Hematopoietic multipotent progenitor cell treated with erythropoietin and hydrocortisone succinate and interleukin-3 and kit ligand, for 17 days (in vitro differentiated cells): ENCODE results near the gene ZNF622.
"Not testable (repeated sequence)": the region's sequence is repeated elsewhere in the genome, so short reads cannot be mapped to it uniquely, and the experiment has no call there.

Source experiments
- DNase-seq: peaks from one replicate; pipeline ENCODE4 v3.0.0-alpha.2; 2015; ENCODE audit warnings: low spot score

ZNF622 gene

DNA sequence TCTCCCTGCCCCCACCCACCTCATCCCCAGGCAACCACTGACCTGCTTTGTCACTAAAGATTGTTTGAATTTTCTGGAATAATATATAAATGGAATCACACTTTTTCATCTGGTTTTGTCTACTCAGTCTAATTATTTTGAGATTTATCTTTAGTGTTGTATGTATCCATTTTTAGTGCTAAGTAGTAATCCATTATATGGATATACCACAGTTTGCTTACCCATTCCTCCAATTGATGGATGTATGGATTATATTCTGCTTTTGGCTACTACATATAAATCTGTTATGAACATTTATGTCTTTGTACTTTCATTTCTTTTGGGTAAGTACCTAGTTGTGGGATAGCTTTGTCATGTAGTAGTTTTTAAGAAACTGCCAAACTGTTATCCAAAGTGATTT is 14.5 kb upstream of the ZNF622 start:
- DNase-seq = no peak

DNA sequence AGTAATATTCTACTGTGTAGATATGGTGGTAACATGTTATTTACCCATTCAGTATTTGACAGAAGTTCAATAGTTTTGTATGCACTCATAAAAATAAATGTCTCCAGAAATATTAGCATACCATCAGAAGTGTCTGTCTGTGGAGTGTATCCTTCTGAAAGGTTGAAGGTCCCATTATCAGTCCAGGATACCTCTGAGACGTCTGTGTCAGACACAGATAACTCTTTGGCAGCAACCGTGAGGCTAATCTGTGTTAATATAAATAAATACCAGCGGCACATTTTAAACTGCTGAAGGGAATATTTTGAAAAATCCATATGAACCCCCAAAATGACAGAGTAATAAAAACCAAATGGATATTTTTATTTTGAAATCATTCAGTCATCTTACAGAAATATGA is 11.9 kb upstream of the ZNF622 start:
- DNase-seq = peak; percentile 21

DNA sequence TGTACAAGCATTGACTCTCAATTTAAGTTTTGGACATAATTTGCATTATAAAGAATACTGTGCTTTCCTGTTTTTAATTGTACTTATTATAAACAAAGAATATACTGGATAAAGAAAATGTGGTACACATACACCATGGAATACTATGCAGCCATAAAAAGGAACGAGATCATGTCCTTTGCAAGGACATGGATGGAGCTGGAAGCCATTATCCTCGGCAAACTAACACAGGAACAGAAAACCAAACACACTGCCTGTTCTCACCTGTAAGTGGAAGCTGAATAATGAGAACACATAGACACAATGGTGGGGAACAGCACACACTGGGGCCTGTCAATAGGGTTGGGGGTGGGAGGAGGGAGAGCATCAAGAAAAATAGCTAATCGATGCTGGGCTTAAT is 10.8 kb upstream of the ZNF622 start:
- not testable (repeated sequence) for DNase-seq

DNA sequence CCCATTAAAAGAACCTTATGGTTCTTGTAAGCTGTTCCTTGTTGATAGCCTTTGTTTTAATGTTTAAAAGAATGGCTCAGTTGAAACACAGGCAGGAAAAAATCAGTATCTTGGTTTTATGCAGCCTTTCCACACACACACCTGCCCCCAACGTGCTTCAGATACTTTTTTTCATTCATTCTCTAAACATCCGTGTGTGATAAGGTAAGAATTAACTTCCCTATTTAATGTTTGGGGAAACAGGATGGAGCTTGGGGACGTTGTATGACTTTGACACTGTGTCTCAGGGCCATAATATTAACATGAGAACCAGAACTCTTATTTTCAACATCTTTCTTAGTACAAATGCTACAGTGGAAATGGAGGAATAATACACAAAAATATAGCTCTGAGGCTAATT is 5.8 kb upstream of the ZNF622 start:
- DNase-seq = no peak

DNA sequence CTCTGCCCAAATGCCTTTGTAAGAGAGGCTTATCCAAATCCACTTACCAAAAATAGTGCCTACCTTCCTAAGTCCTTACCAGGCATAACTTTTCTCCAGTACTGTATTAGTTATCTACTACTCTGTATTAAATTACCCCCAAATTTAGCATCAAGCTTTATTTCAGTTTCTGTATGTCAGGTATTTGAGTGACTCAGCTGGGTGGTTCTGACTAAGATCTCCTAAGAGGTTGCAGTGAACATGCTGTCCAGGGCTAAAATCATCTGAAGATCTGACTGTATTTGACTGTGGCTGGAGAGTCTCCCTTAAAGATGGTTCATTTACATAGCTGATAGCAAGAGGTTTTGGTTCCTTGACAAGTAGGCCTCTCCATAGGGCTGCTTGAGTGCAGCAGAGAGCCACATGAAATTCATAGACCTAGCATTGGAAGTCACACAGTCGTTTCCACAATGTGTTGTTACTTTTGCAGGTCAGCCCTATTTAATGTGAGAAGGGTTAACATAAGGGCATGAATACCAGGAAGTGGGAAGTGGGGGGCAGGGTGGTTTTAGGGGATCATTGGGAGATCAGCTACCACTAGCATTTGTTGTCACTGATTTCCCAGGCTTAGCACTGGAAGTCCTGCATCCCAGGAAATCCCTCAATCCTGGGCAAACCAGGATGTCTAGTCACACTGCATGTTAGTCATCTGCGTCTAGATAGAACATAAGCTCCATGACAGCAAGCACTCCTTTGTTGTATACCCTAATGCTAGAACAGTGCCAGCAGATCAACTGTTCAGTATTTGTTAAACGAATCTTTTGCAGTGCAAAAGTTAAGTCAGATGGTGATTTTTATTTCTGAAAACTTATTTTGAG is 2.0 kb upstream of the ZNF622 start:
- DNase-seq = peak; percentile 27

DNA sequence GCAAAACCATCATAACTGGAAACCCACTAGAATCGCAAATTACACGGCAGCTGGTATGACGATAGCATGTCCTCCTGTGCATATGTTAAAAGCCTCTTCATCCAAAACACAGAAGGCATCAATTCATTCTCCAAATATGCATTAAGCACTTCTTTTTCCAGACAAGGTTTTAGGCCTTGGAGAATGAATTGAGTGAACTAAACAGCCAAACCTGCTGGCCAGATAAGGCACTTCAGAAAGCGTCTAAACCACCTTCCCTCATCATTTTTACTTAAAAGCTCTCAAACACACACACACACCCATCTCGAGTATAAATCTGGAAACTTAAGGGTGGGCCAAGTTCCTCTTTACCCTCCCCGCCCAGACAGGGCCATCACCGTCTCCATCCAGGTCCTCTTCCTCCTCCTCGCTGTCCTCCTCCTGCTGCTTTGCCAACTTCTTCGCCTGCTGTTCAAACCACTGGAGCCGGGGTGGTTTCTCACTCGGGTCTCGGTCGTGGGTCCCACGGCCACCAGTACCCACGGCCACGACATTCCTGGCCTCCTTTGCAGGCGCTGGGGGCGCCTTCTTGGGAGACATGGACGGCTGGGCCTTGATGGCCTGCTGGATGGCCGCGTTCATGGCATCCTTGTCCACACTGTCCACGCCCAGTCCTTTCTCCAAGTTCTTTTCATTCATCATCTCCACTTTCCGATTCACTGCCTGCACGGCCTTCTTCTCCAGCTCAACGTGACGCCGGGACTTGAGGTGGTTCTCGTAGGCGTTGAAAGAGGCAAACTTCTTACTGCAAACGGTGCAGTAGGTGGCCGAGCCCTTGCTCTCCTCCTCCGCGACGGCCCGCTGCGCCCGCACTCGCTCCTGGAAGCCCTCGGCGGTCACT is 696 bp downstream of the ZNF622 start:
- DNase-seq = peak; percentile 31

DNA sequence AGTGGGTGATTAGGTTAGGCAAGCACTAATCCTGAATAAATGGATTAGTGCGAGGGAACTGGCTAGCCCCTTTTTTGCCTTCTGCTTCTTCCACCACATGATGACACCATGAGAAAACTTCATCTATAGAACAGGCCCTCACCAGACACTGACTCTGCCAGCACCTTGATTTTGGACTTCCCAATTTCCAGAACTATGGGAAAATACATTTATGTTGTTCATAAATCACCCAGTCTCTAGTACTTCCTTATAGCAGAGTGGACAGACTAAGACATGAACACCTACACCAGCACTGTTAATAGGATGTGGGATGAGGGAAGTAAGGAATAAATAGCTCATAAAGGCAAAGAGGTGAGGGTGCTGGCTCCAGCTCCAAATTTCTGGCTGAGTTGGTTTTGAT is 1.4 kb downstream of the ZNF622 start:
- DNase-seq = no peak

DNA sequence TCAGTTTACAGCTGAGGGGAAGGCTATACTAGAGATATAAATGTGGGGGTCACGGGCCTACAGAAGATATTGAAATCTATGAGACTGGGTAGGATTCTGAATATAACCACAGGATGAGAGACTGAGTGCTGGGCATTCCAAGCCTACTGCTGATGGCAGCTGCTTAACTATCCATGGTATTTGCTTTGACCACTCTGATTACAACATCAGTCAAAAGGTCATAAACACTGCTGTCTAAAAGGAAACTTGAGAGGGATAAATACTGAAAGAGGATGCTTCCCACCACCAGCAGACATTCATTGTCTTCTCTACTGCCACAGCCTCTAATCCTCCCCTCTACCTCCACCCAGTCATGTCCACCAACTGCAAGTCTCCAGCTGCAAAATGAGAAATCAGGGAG is 3.8 kb downstream of the ZNF622 start:
- no peak for DNase-seq

DNA sequence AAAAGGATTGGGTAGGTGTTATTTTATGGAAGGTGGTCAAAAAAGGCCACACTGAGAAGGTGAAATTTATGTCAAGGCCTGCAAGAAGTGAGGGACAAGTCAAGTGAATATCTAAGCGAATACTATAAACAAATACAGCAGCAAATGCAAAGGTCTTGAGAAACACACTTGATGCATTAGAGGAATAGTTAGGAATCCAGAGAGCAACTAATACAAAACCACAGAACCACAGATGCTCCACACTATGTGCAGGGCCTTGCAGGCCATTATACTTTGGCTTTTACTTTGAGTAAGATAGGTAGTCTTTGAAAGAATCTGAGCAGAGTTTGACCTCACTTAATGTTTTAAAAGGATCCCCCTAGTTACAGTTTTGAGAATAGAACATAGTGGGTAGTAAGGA is 4.6 kb downstream of the ZNF622 start:
- DNase-seq = no peak

DNA sequence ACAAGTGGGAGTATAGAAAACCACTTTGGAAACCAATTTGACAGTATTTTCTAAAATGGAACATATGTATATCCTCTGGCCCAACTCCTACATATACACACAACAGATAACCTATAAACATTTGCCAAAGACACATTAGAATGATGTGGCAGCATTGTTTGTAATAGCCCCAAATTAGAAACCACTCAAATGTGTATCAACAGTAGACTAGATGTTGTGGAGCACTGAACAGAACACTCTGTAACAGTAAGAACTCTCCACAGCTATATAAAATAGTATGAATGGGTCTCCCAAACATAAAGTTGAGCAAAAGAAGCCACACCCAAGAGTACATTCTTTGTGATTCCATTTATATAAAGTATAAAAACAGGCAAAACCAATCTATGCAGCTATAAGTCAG is 6.1 kb downstream of the ZNF622 start:
- no peak for DNase-seq

DNA sequence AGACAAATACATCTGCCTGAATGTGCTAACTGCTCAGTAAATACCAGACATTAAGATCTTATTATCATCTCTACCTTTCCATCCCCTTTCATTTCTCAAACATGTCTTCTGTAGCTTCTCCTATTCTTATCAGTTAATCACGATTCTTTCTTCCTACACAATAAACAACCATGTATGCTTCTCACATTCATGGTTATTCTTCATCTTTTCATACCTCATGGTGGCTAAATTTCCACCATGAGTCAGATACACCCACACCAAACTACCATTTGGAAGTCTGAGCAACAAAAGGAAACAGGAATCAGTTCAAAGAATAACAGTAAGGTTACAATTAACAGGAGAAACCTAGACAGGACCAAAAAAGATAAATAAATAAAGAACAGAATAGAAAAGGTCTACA is 7.7 kb downstream of the ZNF622 start:
- DNase-seq = no peak

DNA sequence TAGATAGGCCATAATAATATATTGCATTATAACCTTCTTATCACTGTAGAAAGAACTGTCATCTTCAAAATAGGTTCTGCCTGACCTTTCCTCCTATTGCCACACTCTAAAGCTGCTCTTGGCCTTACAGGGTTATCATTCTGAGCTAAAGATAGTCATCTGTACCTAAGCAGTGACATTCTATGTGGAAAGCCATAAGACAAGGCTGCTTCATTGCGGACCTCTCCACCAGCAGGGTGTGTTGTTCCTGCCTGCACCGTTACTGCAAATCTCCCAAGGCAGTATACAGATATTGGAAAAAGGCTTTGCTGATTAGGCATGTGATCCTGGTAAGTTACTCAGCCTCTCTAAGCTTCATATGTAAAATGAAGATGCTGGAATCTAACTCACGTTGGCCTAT is 8.1 kb downstream of the ZNF622 start:
- no peak for DNase-seq

DNA sequence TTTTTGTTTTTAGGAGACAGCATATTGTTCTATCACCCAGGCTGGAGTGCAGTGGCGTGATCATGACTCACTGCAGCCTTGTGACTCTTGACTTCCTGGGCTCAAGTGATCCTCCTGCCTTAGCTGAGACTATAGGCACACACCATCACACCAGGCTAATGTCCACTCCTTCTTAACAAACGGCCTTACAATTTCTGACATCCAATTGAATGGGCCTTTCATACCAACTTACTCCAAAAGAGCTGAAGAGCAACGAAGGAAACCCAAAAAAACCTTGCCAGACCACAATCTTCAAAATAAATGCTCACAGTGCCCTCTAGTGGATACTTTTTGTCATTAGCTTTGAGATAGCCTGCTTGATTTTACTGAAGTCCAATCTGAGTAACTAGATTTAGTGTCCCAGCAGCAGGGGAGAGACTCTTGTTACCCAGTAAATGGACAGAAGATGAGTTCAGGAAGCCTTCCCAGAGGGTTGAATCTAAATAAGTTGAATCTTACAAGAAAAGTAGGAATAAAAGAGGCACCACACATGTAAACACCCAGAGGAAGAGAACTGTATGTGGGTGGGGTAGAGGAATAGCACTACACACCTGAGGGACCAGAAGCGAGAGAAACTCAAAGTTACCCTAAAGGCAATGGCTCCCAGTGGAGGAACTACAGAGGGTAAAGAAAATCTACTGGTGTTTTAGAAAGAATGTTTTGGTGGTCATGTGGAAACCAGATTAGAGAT is 9.3 kb downstream of the ZNF622 start:
- DNase-seq = peak; percentile 82

DNA sequence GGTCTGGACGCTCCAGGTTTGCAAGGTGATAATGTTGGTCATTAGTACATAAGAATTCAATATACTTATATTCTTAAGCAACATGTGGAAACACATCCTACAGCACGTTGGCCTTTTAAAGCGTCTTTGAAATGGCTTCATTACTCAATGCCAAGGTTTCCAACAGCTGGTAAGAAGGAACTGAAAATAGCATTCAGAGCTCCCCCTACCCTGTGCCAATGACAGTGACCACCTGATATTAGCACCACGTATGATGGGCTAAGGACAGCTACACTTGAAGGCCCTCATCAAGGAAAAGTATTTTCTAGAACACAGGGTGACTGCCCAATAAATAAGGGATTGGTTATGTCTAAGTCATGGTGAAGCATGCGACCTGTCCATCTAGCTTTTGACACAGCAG is 9.9 kb downstream of the ZNF622 start:
- DNase-seq = no peak

DNA sequence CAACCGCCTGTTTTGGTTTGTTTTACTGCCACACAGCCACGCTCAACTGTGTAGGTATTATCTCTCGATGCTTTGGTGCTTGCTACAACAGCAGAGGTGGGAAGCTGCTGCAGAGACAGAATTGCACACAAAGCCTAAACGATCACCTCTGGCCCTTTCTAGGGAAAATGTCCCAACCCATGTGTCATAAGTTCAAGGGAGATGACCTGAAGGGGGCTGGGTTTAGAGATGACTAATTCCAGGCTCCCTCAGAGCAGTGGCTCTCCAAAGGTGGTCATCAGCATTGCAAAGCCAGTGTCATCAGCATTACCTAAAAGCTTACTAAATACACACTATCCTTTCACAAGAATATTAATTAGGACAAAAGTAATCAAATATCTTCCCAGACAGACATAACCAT is 10.9 kb downstream of the ZNF622 start:
- no peak for DNase-seq

DNA sequence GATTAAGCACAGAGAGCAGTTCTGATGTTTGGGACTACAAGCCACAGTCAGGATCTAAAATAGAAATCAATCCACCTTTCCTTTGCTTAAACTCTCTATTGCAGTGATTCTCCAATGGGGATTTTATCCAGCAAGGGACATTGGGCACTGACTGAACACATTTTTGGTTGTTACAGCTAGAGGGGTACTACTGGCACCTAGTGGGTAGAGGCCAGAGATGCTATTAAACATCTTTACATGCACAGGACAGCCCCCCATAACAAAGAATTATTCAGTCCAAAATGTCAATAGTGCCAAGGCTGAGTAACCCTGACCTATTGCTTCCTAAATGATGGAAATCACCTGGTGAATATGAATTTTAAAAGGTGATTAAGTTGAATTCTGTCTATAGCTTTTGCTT is 12.0 kb downstream of the ZNF622 start:
- no peak for DNase-seq

DNA sequence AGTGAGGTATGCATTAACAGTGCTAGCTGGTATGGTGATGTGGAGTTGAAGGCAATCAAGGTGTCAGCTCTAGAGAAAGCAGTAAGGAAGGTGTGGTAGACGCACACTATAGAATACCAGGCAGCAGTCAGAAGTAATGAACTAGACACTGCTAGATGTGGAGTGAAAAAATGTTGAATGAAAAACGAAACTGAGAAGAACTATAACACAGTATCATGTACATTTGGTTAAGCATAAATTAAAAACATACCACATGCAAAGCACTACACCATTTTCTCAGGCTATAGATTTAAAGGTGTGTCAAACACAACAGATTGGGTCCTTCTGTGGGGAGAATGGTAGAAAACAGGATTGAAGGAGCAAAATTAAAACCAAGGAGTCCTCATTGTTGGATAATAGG is 15.4 kb downstream of the ZNF622 start:
- no peak for DNase-seq

DNA sequence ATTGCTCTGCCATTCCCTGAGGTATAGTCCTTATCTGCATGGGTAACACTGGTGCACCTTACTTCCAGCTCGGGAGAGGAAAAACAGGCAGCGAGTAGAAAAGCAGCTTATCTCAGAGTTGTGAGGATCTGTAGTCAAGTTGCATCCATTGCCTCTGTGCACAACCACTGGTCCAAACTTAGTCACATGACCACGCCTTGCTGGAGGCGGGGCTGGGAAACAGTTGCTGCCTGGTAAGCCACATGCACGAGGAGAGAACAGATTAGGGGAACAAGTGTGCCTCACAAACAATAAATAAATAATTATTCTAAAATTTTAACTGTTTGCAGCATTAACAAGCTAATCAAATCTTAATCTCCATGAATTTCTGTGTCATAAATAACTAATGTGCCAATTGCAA is 18.6 kb downstream of the ZNF622 start:
- no peak for DNase-seq

DNA sequence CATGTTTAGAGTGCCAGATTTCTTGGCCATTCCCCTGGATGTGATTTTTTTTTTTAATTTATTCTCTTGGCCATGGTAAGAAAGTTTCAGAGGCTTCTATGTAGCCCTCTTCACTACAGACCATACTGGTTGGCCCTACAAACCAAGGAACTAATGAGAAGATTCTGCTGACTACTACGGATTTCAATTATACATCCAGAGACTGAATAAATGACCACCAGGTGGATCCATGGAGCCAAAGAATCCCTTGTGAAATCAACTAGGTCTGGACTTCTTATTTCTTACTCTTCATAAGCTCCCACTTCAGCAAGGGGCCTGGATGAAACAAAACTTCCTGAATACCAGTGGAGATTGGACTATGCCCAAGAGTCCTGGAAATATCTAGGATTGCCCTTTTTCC is 27.6 kb downstream of the ZNF622 start:
- no peak for DNase-seq

DNA sequence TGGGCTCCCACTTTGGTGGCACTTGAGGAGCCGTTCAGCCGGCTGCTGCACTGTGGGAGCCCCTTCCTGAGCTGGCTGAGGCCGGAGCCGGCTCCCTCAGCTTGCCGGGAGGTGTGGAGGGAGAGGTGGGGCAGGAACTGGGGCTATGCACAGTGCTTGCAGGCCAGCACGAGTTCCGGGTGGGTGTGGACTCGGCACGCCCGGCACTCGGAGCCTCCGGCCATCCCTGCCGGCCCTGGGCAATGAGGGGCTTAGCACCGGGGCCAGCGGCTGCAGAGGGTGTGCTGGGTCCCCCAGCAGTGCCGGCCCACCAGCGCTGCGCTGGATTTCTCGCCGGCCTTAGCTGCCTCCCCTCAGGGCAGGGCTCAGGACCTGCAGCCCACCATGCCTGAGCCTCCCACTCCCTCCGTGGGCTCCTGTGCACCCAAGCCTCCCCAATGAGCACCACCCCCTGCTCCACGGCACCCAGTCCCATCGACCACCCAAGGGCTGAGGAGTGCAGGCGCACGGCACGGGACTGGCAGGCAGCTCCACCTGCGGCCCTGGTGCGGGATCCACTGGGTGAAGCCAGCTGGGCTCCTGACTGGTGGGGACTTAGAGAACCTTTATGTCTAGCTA is 29.4 kb downstream of the ZNF622 start:
- not testable (repeated sequence) for DNase-seq

DNA sequence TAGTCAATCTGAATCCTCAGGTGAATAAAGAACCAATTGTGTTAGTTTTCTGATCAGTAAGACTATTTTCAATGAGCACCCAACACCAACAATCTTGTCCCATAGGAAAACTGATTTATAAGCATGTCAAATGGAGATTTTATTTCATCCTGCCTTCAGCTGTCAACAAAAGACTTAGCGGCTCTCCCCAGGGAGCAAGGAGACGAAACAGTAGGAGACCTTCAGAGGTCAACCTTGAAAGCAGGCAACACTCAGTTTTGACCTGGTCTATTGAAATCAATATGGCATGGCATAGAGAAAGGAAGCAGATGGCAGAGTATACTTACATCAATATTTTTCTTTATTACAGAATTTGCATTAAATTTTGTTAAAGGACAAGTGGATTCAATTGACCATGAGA is 34.1 kb downstream of the ZNF622 start:
- no peak for DNase-seq
